Lower leg skin (tissue), 4 donors: ENCODE results near the gene DTD2. TPM values are rescaled to one million over a fixed set of nuclear protein-coding genes. Genes with fewer than 3 reads are reported as not detected.

Source experiments
- DNase-seq, 2 donors: peaks; one replicate each; pipeline ENCODE4 v3.0.0-alpha.2; 2019; ENCODE audit warnings: low spot score in 2 of 2
- H3K4me3 ChIP-seq: fragments of 200-600 bp; sonication (generic); 2 replicates; pipeline ENCODE4 v1.5.1; 2017; ENCODE audit warnings: mild to moderate bottlenecking, low read depth; ENCODE audit not compliant: poor library complexity, severe bottlenecking
- POLR2A ChIP-seq, 2 donors: fragments of 450-650 bp; IDR thresholded peaks; one replicate each; pipeline ENCODE4 v1.6.1; 2016 to 2017; ENCODE audit warnings: antibody characterized with exemption in 2 of 2, mild to moderate bottlenecking in 1 of 2, moderate library complexity in 1 of 2
- WGBS, 2 donors: methylation state at CpG; one replicate each; pipeline ENCODE4 v1.1.5; 2018; 5-methylcytosine and 5-hydroxymethylcytosine counted together
- intact Hi-C: fragments of 100-400 bp; cut with DNase I; formaldehyde crosslinking; loops from one replicate; pipeline ENCODE4 v1.15.0; 2023; ENCODE audit warnings: low total_unique reads
- total RNA-seq, 4 donors: library from RNA; depleted of rRNA; stranded (reverse); fragments of >200 nt; gene quantifications; one replicate each; pipeline ENCODE4 v1.1.0, GENCODE V29; 2016
- TF ChIP-seq, protein P1 (sequence below), 3 donors: fragments of 450-650 bp; IDR thresholded peaks; one replicate each; pipeline ENCODE4 v1.5.1; 2016; ENCODE audit warnings: antibody characterized with exemption in 3 of 3, mild to moderate bottlenecking in 3 of 3, moderate library complexity in 2 of 3

The DTD2 gene
- total RNA-seq, 4 donors from 2014 or later: 14.2 to 26.8 (median 20.8) TPM

DNA sequence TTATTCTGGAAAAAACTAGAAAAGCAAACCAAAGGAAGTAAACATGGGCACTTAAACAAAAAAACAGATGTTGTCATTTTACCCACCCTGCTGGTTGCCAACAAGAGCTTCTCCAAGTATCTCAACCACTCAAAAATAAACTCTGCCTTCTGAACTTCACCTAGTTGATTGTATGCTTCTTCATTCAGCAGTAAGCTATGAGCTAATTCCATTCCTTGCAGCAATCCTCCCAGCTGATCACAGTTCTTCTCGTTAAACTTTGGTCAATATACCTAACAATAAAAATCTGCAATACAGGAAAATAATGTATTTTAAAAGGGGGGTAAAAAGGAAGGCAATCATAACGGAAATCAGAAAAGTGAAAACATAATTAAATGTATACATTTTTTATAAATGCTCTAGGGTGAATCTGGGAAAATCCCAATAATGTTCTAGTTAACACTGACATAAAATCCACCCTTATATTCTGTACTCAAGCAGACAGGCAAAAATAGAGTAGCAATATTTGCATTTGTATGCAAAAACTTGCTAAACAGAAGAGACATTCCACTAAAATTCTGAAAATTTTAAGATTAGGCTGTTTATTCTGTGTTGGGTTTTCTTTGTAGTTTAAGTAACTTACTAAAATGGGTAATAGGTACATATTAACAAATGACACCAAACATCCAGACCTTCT is 54.4 kb downstream of the DTD2 start:
- WGBS, 2 donors: 67% methylated on average over 2 of the region's 2 CpGs
- no peak for TF ChIP-seq POLR2A (IDR thresholded peaks at IDR 0.05)
- TF ChIP-seq, protein P1, sequence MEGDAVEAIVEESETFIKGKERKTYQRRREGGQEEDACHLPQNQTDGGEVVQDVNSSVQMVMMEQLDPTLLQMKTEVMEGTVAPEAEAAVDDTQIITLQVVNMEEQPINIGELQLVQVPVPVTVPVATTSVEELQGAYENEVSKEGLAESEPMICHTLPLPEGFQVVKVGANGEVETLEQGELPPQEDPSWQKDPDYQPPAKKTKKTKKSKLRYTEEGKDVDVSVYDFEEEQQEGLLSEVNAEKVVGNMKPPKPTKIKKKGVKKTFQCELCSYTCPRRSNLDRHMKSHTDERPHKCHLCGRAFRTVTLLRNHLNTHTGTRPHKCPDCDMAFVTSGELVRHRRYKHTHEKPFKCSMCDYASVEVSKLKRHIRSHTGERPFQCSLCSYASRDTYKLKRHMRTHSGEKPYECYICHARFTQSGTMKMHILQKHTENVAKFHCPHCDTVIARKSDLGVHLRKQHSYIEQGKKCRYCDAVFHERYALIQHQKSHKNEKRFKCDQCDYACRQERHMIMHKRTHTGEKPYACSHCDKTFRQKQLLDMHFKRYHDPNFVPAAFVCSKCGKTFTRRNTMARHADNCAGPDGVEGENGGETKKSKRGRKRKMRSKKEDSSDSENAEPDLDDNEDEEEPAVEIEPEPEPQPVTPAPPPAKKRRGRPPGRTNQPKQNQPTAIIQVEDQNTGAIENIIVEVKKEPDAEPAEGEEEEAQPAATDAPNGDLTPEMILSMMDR (IDR thresholded peaks at IDR 0.05): no peak
- intact Hi-C loops: no loop called here
- no peak for DNase-seq
- H3K4me3 ChIP-seq: no peak overlapping the region

DNA sequence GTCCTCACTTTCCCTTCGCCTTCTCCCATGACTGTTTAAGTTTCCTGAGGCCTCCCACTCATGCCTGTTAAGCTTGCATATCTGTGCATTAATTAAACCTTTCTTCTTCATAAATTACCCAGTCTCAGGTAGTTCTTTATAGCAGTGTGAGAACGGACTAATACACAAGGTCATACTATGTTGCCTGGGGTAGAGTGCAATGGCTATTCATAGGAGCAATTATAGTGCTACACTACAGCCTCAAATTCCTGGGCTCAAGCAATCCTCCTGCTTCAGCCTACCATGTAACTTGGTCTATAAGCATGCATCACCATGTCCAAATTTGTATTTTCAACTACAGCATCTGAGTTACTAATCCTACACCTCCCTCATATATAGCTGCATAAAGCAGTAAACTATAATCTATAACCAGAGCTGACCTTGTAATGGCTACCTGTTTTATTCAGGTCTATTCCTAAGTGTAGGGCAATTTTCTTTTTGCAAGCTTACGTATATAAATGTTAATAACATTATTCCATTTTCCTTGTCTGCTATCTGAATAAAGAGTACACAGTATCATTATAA is 55.9 kb downstream of the DTD2 start:
- DNase-seq: no peak
- 97 to 99% methylated on average over 3 of the region's 3 CpGs for WGBS, 2 donors

DNA sequence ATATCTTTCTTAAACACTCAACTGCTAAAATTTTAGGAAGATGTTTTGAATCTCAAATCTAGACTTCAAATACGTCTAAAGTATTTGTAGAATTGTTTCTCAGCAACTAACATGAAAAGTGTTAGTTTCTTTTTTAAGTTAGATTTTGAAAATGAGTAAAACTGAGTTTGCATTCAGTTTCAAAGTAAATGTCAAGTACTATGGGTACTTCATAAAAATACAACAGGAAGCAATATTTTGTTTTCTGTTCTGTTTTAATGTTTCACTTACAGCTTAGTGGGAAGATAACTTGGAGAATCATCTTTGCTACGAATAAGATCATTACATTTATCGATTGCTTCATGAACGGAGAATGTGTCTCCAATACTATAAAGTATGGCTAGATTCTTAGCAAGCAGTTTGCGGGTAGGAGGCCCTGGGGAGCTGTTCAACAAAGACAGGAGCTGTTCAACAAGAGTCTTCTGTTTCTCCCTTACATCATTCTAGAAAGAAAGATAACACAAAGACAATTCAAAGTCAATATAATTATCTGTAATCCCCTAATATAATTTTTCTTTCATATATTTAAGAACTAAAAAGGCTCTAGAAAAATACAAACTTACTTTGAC is 57.2 kb downstream of the DTD2 start:
- DNase-seq: no peak
- TF ChIP-seq, protein P1 (IDR thresholded peaks at IDR 0.05): no peak
- H3K4me3 ChIP-seq: no peak overlapping the region
- 93 to 95% methylated on average over 5 of the region's 5 CpGs for whole genome bisulfite sequencing, 2 donors
- intact Hi-C loops: no loop called here

More for the DNA sequence above, 55.9 kb downstream of the DTD2 start:
- H3K4me3 ChIP-seq: no peak overlapping the region
- TF ChIP-seq POLR2A (IDR thresholded peaks at IDR 0.05): no peak
- TF ChIP-seq, protein P1 (IDR thresholded peaks at IDR 0.05): no peak
- intact Hi-C loops: no loop called here

Other genes with a start within 250 kb of the DTD2 start
- 100 to 1,000 TPM; 188 to 251 (median 201) TPM for gene HECTD1, start 249.7 kb downstream of the DTD2 start, total RNA-seq
- gene HEATR5A, start 37.0 kb downstream of the DTD2 start, total RNA-seq: 10 to 100 TPM in 2 of 4 donors, 1 to 10 TPM in 2; 7.3 to 11.6 (median 9.8) TPM
- under 1 TPM in 1 of 4 donors, not detected in 3; 0.94 TPM for gene GPR33, start 30.5 kb upstream of the DTD2 start, total RNA-seq
- 1 to 10 TPM; 5.7 to 9.2 (median 7.2) TPM for gene NUBPL, start 103.9 kb upstream of the DTD2 start, total RNA-seq